Mesenchymal stem cell (in vitro differentiated cells and primary cell): ENCODE measurements around the gene ZNF320.
"Not testable (repeated sequence)": the region's sequence is repeated elsewhere in the genome, so short reads cannot be mapped to it uniquely, and the experiment has no call there.

ENCODE experiments used
- DNase-seq: peaks from one replicate; pipeline ENCODE4 v3.0.0-alpha.2; 2013
- H2AFZ ChIP-seq: one replicate; pipeline ENCODE4 v1.6.1; 2013; ENCODE audit warnings: low read depth, mild to moderate bottlenecking, control low read depth, inconsistent platforms, low read length, moderate library complexity
- H2AK5ac ChIP-seq: 2 replicates; pipeline ENCODE4 v1.6.1; 2013; ENCODE audit warnings: low read length, moderate library complexity, mild to moderate bottlenecking, inconsistent platforms; ENCODE audit not compliant: severe bottlenecking
- H2BK120ac ChIP-seq: one replicate; pipeline ENCODE4 v1.6.1; 2013; ENCODE audit warnings: low read depth, mild to moderate bottlenecking, inconsistent platforms, low read length, moderate library complexity
- H2BK12ac ChIP-seq, 2 experiments: one replicate each; pipeline ENCODE4 v1.6.1; 2013; ENCODE audit warnings: inconsistent platforms in 2 of 2, low read length in 2 of 2, mild to moderate bottlenecking in 2 of 2, moderate library complexity in 2 of 2, control low read depth in 1 of 2
- H2BK15ac ChIP-seq: one replicate; pipeline ENCODE4 v1.6.1; 2013; ENCODE audit warnings: mild to moderate bottlenecking, low read depth, inconsistent platforms; ENCODE audit not compliant: poor library complexity, severe bottlenecking
- H2BK5ac ChIP-seq: 2 replicates; pipeline ENCODE4 v1.6.1; 2013; ENCODE audit warnings: low read depth, mild to moderate bottlenecking, low read length, control low read depth, inconsistent platforms; ENCODE audit not compliant: poor library complexity, severe bottlenecking
- H3K14ac ChIP-seq, 2 experiments: one replicate each; pipeline ENCODE4 v1.6.1; 2013; ENCODE audit warnings: inconsistent platforms in 2 of 2, low read length in 2 of 2, control low read depth in 1 of 2, mild to moderate bottlenecking in 1 of 2, moderate library complexity in 1 of 2
- H3K18ac ChIP-seq, 2 experiments: one replicate each; pipeline ENCODE4 v1.6.1; 2013; ENCODE audit warnings: inconsistent platforms in 2 of 2, low read length in 2 of 2, control low read depth in 1 of 2, low read depth in 1 of 2, mild to moderate bottlenecking in 1 of 2
- H3K23ac ChIP-seq, 2 experiments: one replicate each; pipeline ENCODE4 v1.6.1; 2013; ENCODE audit warnings: inconsistent platforms in 2 of 2, low read length in 2 of 2, mild to moderate bottlenecking in 2 of 2, moderate library complexity in 2 of 2, control low read depth in 1 of 2
- H3K27ac ChIP-seq: 2 replicates; pipeline ENCODE4 v1.5.1; 2013; ENCODE audit warnings: mild to moderate bottlenecking, moderate library complexity, low read length, control low read depth, inconsistent platforms; ENCODE audit not compliant: poor library complexity, severe bottlenecking
- H3K27me3 ChIP-seq, 2 experiments: 2 replicates each; pipeline versions ENCODE4 v1.6.1 to v1.7.0; 2013; ENCODE audit warnings: low read length in 2 of 2, mild to moderate bottlenecking in 2 of 2, moderate library complexity in 2 of 2, control low read depth in 1 of 2, inconsistent platforms in 1 of 2; ENCODE audit not compliant: control insufficient read depth in 1 of 2, insufficient read depth in 1 of 2
- H3K36me3 ChIP-seq, 2 experiments: 2 replicates each; pipeline versions ENCODE4 v1.6.1 to v1.7.0; 2013; ENCODE audit warnings: low read length in 2 of 2, control low read depth in 1 of 2, inconsistent platforms in 1 of 2, low read depth in 1 of 2, mild to moderate bottlenecking in 1 of 2; ENCODE audit not compliant: insufficient read depth in 2 of 2, control insufficient read depth in 1 of 2
- H3K4ac ChIP-seq, 2 experiments: one replicate each; pipeline ENCODE4 v1.6.1; 2013; ENCODE audit warnings: inconsistent platforms in 2 of 2, low read length in 2 of 2, mild to moderate bottlenecking in 2 of 2, moderate library complexity in 2 of 2, control low read depth in 1 of 2, low read depth in 1 of 2
- H3K4me1 ChIP-seq: 2 replicates; pipeline ENCODE4 v1.6.1; 2013; ENCODE audit warnings: low read depth, low read length, control low read depth; ENCODE audit not compliant: control insufficient read depth, insufficient read depth
- H3K4me2 ChIP-seq: 2 replicates; pipeline ENCODE4 v1.6.1; 2013; ENCODE audit warnings: low read length, mild to moderate bottlenecking, inconsistent platforms; ENCODE audit not compliant: poor library complexity, severe bottlenecking
- H3K4me3 ChIP-seq, 2 experiments: 2 replicates each; pipeline versions ENCODE4 v1.5.1 to v1.7.0; 2013; ENCODE audit warnings: low read length in 2 of 2, mild to moderate bottlenecking in 2 of 2, control low read depth in 1 of 2, low read depth in 1 of 2; ENCODE audit not compliant: insufficient read depth in 1 of 2
- H3K79me1 ChIP-seq: replicated peaks from 2 replicates; pipeline ENCODE4 v1.6.1; 2013; ENCODE audit warnings: mild to moderate bottlenecking, control low read depth, low read length, inconsistent platforms; ENCODE audit not compliant: poor library complexity, severe bottlenecking
- H3K9ac ChIP-seq: 2 replicates; pipeline ENCODE4 v1.7.0; 2013; ENCODE audit warnings: mild to moderate bottlenecking, low read length, moderate library complexity
- H3K9me3 ChIP-seq: 2 replicates; pipeline ENCODE4 v1.7.0; 2013; ENCODE audit warnings: mild to moderate bottlenecking, low read length; ENCODE audit not compliant: control insufficient read depth
- H4K8ac ChIP-seq: one replicate; pipeline ENCODE4 v1.6.1; 2013; ENCODE audit warnings: inconsistent platforms, mild to moderate bottlenecking, low read length, moderate library complexity
- H4K91ac ChIP-seq: one replicate; pipeline ENCODE4 v1.6.1; 2013; ENCODE audit warnings: mild to moderate bottlenecking, low read length, inconsistent platforms
- WGBS: methylation state at CpG from one replicate; pipeline ENCODE4 v1.1.7; 2013; ENCODE audit warnings: mixed read lengths; 5-methylcytosine and 5-hydroxymethylcytosine counted together

Gene ZNF320

GRCh38 chr19:52910648-52911047 lies 13.2 kb upstream of the ZNF320 start:
- Histone ChIP-seq H3K4me3 (no peak overlapping the region), H3K4me1 (no peaks in the 10 kb centered on the region), H3K14ac (no peak overlapping the region), H2BK5ac (no peak overlapping the region), H2BK15ac (no peak overlapping the region), H4K91ac (no peak overlapping the region), H2BK120ac (no peak overlapping the region), H3K9me3 (peaks cover 25% of the 10 kb centered on the region), H3K9ac (no peak overlapping the region), H3K27me3 (no peaks in the 10 kb centered on the region), H4K8ac (no peak overlapping the region), H3K36me3 (peaks cover 34 to 40% of the 10 kb centered on the region in 2 experiments), H3K23ac (no peak overlapping the region), H2AK5ac (no peak overlapping the region), H2AFZ (no peak overlapping the region), H3K27ac (no peak overlapping the region), H3K18ac (no peak overlapping the region), H2BK12ac (no peak overlapping the region), H3K4ac (no peak overlapping the region), H3K4me2 (no peak overlapping the region), H3K79me1 (peaks cover 2% of the 10 kb centered on the region)
- DNase-seq: no peak
- 93% methylated on average over 1 of the region's 1 CpG for WGBS

GRCh38 chr19:52904052-52904780 lies 6.8 kb upstream of the ZNF320 start:
- not testable (repeated sequence) for H3K79me1 ChIP-seq, H2AFZ ChIP-seq, H2AK5ac ChIP-seq, H4K8ac ChIP-seq, H2BK5ac ChIP-seq, H3K14ac ChIP-seq, H2BK15ac ChIP-seq, H3K4ac ChIP-seq, H4K91ac ChIP-seq, H3K23ac ChIP-seq, H2BK12ac ChIP-seq, H3K4me2 ChIP-seq, H3K9ac ChIP-seq, H3K27ac ChIP-seq, H3K18ac ChIP-seq, H3K4me1 ChIP-seq, H2BK120ac ChIP-seq, H3K27me3 ChIP-seq, DNase-seq, H3K4me3 ChIP-seq
- peaks cover 8 to 24% of the 10 kb centered on the region in 2 experiments for H3K36me3 ChIP-seq
- 92% methylated on average over 11 of the region's 16 CpGs for WGBS
- peaks cover 25% of the 10 kb centered on the region for H3K9me3 ChIP-seq

- 100% methylated on average over 3 of the region's 3 CpGs for WGBS
- H3K4me2 ChIP-seq: no peak overlapping the region
- no peak overlapping the region for H3K18ac ChIP-seq
Observed at GRCh38 chr19:52901842-52902241, 4.4 kb upstream of the ZNF320 start.

GRCh38 chr19:52898596-52898995 lies 1.2 kb upstream of the ZNF320 start:
- H3K4me1 ChIP-seq, H3K9me3 ChIP-seq, H4K91ac ChIP-seq, H2BK120ac ChIP-seq, H2AK5ac ChIP-seq, H3K23ac ChIP-seq, H2AFZ ChIP-seq, H3K4me3 ChIP-seq, H3K4me2 ChIP-seq, H3K4ac ChIP-seq, H3K27ac ChIP-seq, H2BK5ac ChIP-seq, H3K14ac ChIP-seq, H2BK12ac ChIP-seq, DNase-seq, H2BK15ac ChIP-seq, H3K27me3 ChIP-seq, H4K8ac ChIP-seq, H3K18ac ChIP-seq: not testable (repeated sequence)
- H3K9ac ChIP-seq: peak overlapping the region; percentile 95
- H3K79me1 ChIP-seq: peaks cover 11% of the 10 kb centered on the region
- WGBS: 89% methylated on average over 10 of the region's 10 CpGs
- H3K36me3 ChIP-seq: peaks cover 14 to 16% of the 10 kb centered on the region in 2 experiments

More at GRCh38 chr19:52901842-52902241, 4.4 kb upstream of the ZNF320 start:
- H2BK15ac ChIP-seq: no peak overlapping the region
- no peaks in the 10 kb centered on the region for H3K4me1 ChIP-seq
- H3K79me1 ChIP-seq: peaks cover 3% of the 10 kb centered on the region
- H3K4ac ChIP-seq: no peak overlapping the region
- H2BK120ac ChIP-seq: no peak overlapping the region
- no peak overlapping the region for H2BK12ac ChIP-seq
- H3K14ac ChIP-seq: no peak overlapping the region
- DNase-seq: no peak
- no peak overlapping the region for H4K91ac ChIP-seq
- no peak overlapping the region for H3K23ac ChIP-seq
- H3K36me3 ChIP-seq: peaks cover 3 to 10% of the 10 kb centered on the region in 2 experiments
- H4K8ac ChIP-seq: no peak overlapping the region
- no peak overlapping the region for H2AFZ ChIP-seq
- H3K9ac ChIP-seq: no peak overlapping the region
- no peak overlapping the region for H3K4me3 ChIP-seq
- no peak overlapping the region for H3K27ac ChIP-seq
- H3K27me3 ChIP-seq: no peaks in the 10 kb centered on the region
- peaks cover 7% of the 10 kb centered on the region for H3K9me3 ChIP-seq
- H2AK5ac ChIP-seq: no peak overlapping the region
- no peak overlapping the region for H2BK5ac ChIP-seq
